Measurements from ENCODE around the gene CD14. TPM values are rescaled to one million over a fixed set of nuclear protein-coding genes. Genes with fewer than 3 reads are reported as not detected.

Gene CD14
- total RNA-seq, 1 experiment from 2014 or later, result 0.13 TPM

GRCh38 chr5:140678993-140679392 lies 46.0 kb upstream of the CD14 start:
- no peak overlapping the region for H3K9ac ChIP-seq (ENCODE audit: extremely low read depth, insufficient read length, low read length)
- H2BK20ac ChIP-seq (ENCODE audit: low read depth, low read length, poor library complexity, severe bottlenecking), result no peak overlapping the region
- no CpG with 5 or more reads among the region's 7 CpGs for WGBS (ENCODE audit: extremely low coverage, insufficient read length, low lambda C conversion rate)
- no peak overlapping the region for H2AFZ ChIP-seq (ENCODE audit: low read length)
- no peaks in the 10 kb centered on the region for H4K20me1 ChIP-seq (ENCODE audit: control insufficient read depth, insufficient read depth, insufficient read length)
- no peaks in the 10 kb centered on the region for H3K27me3 ChIP-seq (ENCODE audit: insufficient read depth, low read length)
- no peaks in the 10 kb centered on the region for H3K79me2 ChIP-seq (ENCODE audit: insufficient read depth, low read length)
- no peak overlapping the region for H3K4me3 Mint-ChIP-seq
- no peak overlapping the region for H3K56ac ChIP-seq (ENCODE audit: insufficient read length, low read depth, low read length)
- no peaks in the 10 kb centered on the region for H3K4me1 Mint-ChIP-seq
- no peak overlapping the region for H4K5ac ChIP-seq (ENCODE audit: insufficient read length, low read depth, low read length)
- TF ChIP-seq CTCF (conservative IDR thresholded peaks at IDR 0.05), result no peak
- H2BK120ac ChIP-seq (ENCODE audit: low read depth, low read length, poor library complexity, severe bottlenecking), result no peak overlapping the region
- no peak overlapping the region for H4K8ac ChIP-seq (replicated peaks; ENCODE audit: insufficient read length, low read depth, low read length)
- no peaks in the 10 kb centered on the region for H3K79me1 ChIP-seq (ENCODE audit: insufficient read depth, low read depth, low read length, poor library complexity, severe bottlenecking)
- H3K4ac ChIP-seq (ENCODE audit: low read depth, low read length), result no peak overlapping the region
- no peak overlapping the region for H3T11ph ChIP-seq (ENCODE audit: low read length)
- H2BK15ac ChIP-seq (ENCODE audit: low read depth, low read length), result no peak overlapping the region
- H3K27me3 Mint-ChIP-seq (ENCODE audit: low read depth), result no peaks in the 10 kb centered on the region
- H3K23ac ChIP-seq (ENCODE audit: insufficient read length, low read depth, low read length), result no peak overlapping the region
- H3K18ac ChIP-seq (ENCODE audit: insufficient read length, low read depth, low read length), result no peak overlapping the region
- H3K23me2 ChIP-seq (ENCODE audit: insufficient read length, low read depth, low read length, poor library complexity, severe bottlenecking), result no peaks in the 10 kb centered on the region
- H3K14ac ChIP-seq (ENCODE audit: insufficient read depth, low read length), result no peak overlapping the region
- H3K36me3 Mint-ChIP-seq (ENCODE audit: insufficient read depth in 1 of 3, low read depth in 3 of 3), result peaks cover 6 to 84% (median 39%) of the 10 kb centered on the region in 3 experiments
- H3K9me3 ChIP-seq (ENCODE audit: control insufficient read depth, low read depth, low read length), result no peaks in the 10 kb centered on the region
- no peak overlapping the region for H3K27ac ChIP-seq (ENCODE audit: insufficient read length, low read depth, low read length)
- no peak overlapping the region for H2AK5ac ChIP-seq (ENCODE audit: insufficient read length, low read length)
- H2BK12ac ChIP-seq (ENCODE audit: insufficient read length, low read depth, low read length), result no peak overlapping the region
- H4K91ac ChIP-seq (ENCODE audit: insufficient read length, low read depth, low read length), result no peak overlapping the region
- no peak overlapping the region for H2BK5ac ChIP-seq (ENCODE audit: insufficient read length, low read length)
- H3K27ac Mint-ChIP-seq, result no peak overlapping the region
- no peaks in the 10 kb centered on the region for H3K4me1 ChIP-seq (ENCODE audit: insufficient read depth, low read length)
- H3K4me2 ChIP-seq (ENCODE audit: insufficient read depth, insufficient read length, low read length), result no peak overlapping the region
- H3K9me3 Mint-ChIP-seq, result no peaks in the 10 kb centered on the region
- DNase-seq, result no peak

Data from H9 (cell line).